ENCODE measurements around the gene IPO8. TPM values are rescaled to one million over a fixed set of nuclear protein-coding genes. Genes with fewer than 3 reads are reported as not detected.

The IPO8 gene
- total RNA-seq, 1 donor from 2014 or later: 51.4 TPM

GRCh38 chr12:30631740-30632139, 63.9 kb downstream of the IPO8 start:
- H3K36me3 Mint-ChIP-seq (ENCODE audit: unreplicated experiment): peaks cover 41% of the 10 kb centered on the region
- H3K4me3 Mint-ChIP-seq (ENCODE audit: unreplicated experiment): no peak overlapping the region
- TF ChIP-seq, protein P1, sequence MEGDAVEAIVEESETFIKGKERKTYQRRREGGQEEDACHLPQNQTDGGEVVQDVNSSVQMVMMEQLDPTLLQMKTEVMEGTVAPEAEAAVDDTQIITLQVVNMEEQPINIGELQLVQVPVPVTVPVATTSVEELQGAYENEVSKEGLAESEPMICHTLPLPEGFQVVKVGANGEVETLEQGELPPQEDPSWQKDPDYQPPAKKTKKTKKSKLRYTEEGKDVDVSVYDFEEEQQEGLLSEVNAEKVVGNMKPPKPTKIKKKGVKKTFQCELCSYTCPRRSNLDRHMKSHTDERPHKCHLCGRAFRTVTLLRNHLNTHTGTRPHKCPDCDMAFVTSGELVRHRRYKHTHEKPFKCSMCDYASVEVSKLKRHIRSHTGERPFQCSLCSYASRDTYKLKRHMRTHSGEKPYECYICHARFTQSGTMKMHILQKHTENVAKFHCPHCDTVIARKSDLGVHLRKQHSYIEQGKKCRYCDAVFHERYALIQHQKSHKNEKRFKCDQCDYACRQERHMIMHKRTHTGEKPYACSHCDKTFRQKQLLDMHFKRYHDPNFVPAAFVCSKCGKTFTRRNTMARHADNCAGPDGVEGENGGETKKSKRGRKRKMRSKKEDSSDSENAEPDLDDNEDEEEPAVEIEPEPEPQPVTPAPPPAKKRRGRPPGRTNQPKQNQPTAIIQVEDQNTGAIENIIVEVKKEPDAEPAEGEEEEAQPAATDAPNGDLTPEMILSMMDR (IDR thresholded peaks at IDR 0.05): no peak
- DNase-seq (ENCODE audit: extremely low spot score, unreplicated experiment): no peak
- H3K4me1 Mint-ChIP-seq (ENCODE audit: unreplicated experiment): peaks cover 5% of the 10 kb centered on the region
- H3K27ac Mint-ChIP-seq (ENCODE audit: unreplicated experiment): no peak overlapping the region
- no peaks in the 10 kb centered on the region for H3K9me3 Mint-ChIP-seq (ENCODE audit: unreplicated experiment)
- H3K27me3 Mint-ChIP-seq (ENCODE audit: unreplicated experiment): no peaks in the 10 kb centered on the region

GRCh38 chr12:30630979-30631285, 64.7 kb downstream of the IPO8 start:
- H3K9me3 Mint-ChIP-seq (ENCODE audit: unreplicated experiment): no peaks in the 10 kb centered on the region
- H3K4me3 Mint-ChIP-seq (ENCODE audit: unreplicated experiment): no peak overlapping the region
- DNase-seq (ENCODE audit: extremely low spot score, unreplicated experiment): no peak
- H3K27ac Mint-ChIP-seq (ENCODE audit: unreplicated experiment): no peak overlapping the region
- H3K36me3 Mint-ChIP-seq (ENCODE audit: unreplicated experiment): peaks cover 41% of the 10 kb centered on the region
- peaks cover 5% of the 10 kb centered on the region for H3K4me1 Mint-ChIP-seq (ENCODE audit: unreplicated experiment)
- TF ChIP-seq, protein P1 (IDR thresholded peaks at IDR 0.05): no peak
- H3K27me3 Mint-ChIP-seq (ENCODE audit: unreplicated experiment): no peaks in the 10 kb centered on the region

DNA sequence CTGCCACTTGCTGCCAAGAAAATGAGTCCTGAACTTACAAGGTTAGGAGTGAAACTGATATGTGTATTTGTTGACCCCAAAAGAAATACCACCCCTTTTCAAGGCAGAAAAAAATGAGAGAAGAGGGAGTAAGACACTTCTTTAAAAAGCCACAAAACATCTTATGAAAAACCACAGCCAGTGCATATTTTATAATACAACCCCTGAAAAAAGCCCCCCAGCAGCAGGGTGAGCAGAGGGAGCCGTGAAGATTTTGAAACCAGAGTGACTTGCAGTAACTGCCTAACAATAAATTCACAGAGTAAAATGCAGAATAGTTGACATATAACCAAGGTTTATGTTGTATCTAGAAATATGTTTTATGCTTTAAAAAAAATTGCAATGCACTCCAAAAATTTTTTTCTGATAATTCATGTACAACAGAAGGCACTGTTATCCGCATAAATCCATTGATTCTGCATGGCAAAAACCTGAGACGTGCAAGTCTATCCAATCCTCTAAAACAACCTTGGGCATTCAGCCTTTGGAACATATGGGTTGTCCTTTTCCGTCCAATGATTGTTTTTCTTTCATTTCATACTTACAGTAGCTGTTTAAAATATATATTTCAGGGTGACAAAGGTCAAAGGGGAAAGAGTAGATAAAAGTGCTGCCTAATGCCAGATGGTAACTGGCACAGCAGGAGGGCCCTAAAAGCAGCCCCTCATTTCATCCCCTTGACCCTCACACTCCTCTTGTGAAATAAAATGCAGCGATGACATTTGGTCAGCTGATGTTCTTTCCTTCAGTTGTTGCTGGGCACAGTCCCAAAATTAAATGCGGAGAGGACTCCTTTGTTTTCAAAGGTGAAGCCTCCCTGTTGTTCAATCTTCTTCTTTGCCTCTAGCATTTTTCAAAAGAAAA, 65.3 kb downstream of the IPO8 start:
- H3K4me3 Mint-ChIP-seq (ENCODE audit: unreplicated experiment): no peak overlapping the region
- no peak overlapping the region for H3K27ac Mint-ChIP-seq (ENCODE audit: unreplicated experiment)
- peaks cover 5% of the 10 kb centered on the region for H3K4me1 Mint-ChIP-seq (ENCODE audit: unreplicated experiment)
- TF ChIP-seq, protein P1 (IDR thresholded peaks at IDR 0.05): no peak
- DNase-seq (ENCODE audit: extremely low spot score, unreplicated experiment): no peak
- H3K36me3 Mint-ChIP-seq (ENCODE audit: unreplicated experiment): peaks cover 41% of the 10 kb centered on the region
- no peaks in the 10 kb centered on the region for H3K9me3 Mint-ChIP-seq (ENCODE audit: unreplicated experiment)
- H3K27me3 Mint-ChIP-seq (ENCODE audit: unreplicated experiment): no peaks in the 10 kb centered on the region

GRCh38 chr12:30626847-30627246, 68.8 kb downstream of the IPO8 start:
- DNase-seq (ENCODE audit: extremely low spot score, unreplicated experiment): no peak
- H3K27me3 Mint-ChIP-seq (ENCODE audit: unreplicated experiment): no peaks in the 10 kb centered on the region
- no peaks in the 10 kb centered on the region for H3K9me3 Mint-ChIP-seq (ENCODE audit: unreplicated experiment)
- H3K36me3 Mint-ChIP-seq (ENCODE audit: unreplicated experiment): peaks cover 26% of the 10 kb centered on the region
- TF ChIP-seq, protein P1 (IDR thresholded peaks at IDR 0.05): no peak
- H3K4me1 Mint-ChIP-seq (ENCODE audit: unreplicated experiment): peaks cover 5% of the 10 kb centered on the region
- no peak overlapping the region for H3K4me3 Mint-ChIP-seq (ENCODE audit: unreplicated experiment)
- no peak overlapping the region for H3K27ac Mint-ChIP-seq (ENCODE audit: unreplicated experiment)

GRCh38 chr12:30624009-30624408, 71.7 kb downstream of the IPO8 start:
- peaks cover 6% of the 10 kb centered on the region for H3K36me3 Mint-ChIP-seq (ENCODE audit: unreplicated experiment)

More at GRCh38 chr12:30624009-30624408, 71.7 kb downstream of the IPO8 start:
- Mint-ChIP-seq H3K9me3 (ENCODE audit: unreplicated experiment) (no peaks in the 10 kb centered on the region), H3K27me3 (ENCODE audit: unreplicated experiment) (no peaks in the 10 kb centered on the region), H3K4me3 (ENCODE audit: unreplicated experiment) (no peak overlapping the region), H3K27ac (ENCODE audit: unreplicated experiment) (no peak overlapping the region), H3K4me1 (ENCODE audit: unreplicated experiment) (no peaks in the 10 kb centered on the region)
- TF ChIP-seq, protein P1 (IDR thresholded peaks at IDR 0.05): no peak
- no peak for DNase-seq (ENCODE audit: extremely low spot score, unreplicated experiment)

Data from osteocyte (in vitro differentiated cells).